NCI-H748 treated with DMSO at 0.1 percent for 48 hours (cell line): ENCODE data around the gene RBM44.
"Not testable (repeated sequence)": the region's sequence is repeated elsewhere in the genome, so short reads cannot be mapped to it uniquely, and the experiment has no call there.

Experiments used
- DNase-seq: peaks from one replicate; lab custom pipeline; 2025; lab: John Stamatoyannopoulos, UW

RBM44 gene

GRCh38 chr2:237774811-237775553 lies 23.6 kb upstream of the RBM44 start:
- DNase-seq = peak; percentile 44

DNA sequence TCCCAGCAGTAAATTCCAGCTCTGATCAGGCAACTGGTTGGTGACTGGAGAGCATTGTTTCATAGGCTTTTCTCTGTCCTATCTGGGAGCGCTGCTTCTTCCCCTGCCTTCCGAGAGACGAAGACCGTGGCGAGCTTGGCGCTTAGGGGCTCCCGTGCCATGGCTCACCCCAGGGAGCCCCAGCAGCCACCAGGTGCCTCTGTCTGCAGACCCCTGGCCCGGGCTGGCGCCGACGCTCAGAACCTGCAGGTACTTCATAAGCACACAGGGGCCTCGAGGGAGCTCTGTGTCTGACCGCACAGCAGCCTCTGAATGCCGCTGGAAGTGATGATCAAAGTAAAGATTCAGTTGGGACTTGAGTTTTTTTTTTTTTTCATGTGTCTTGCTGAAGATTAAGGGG lies 19.1 kb upstream of the RBM44 start:
- DNase-seq = no peak

DNA sequence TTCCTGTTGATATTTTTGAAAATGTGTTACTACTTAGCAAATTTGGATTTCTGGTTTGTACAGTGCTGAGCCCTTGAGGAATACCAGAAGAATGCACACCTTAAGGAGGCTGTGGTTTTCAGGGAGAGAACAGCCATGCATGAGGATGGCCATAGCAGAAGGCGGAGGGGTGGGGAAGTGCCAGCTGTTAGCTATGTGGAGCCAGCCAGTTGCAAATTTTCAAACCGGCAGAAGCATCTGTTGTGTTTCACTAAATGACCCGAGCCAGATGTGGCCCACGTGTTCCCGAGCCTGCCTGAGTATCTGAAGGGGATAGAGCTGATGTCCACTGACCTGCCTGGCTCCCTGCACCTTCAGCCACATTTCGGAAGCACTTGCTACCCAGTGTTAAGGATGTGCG lies 16.4 kb upstream of the RBM44 start:
- DNase-seq = no peak

GRCh38 chr2:237783678-237784077 lies 14.9 kb upstream of the RBM44 start:
- DNase-seq = not testable (repeated sequence)

- no peak for DNase-seq
Measured at GRCh38 chr2:237786936-237787335, 11.6 kb upstream of the RBM44 start.

DNA sequence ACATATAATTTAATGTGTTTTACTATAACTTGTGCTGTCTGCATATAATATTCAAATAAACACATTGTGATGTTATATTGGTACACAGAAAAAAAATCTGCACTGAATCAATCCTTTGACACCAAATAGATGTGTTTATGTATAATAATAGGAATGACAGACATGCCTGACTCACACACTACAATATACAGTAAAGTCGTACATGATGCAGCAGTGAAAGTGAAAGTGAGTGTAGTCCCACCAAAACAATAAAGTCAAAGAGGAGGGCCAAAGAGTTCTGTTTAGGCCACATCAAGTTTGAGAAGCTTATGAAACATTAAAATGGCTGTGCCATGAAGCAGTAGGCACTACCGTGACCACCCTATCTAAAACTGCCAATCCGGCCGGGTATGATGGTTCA lies 8.2 kb upstream of the RBM44 start:
- no peak for DNase-seq

- DNase-seq = no peak
Measured at GRCh38 chr2:237791977-237792727, 6.4 kb upstream of the RBM44 start.

GRCh38 chr2:237797253-237797652 lies 1.3 kb upstream of the RBM44 start:
- no peak for DNase-seq

- DNase-seq = no peak
Measured at GRCh38 chr2:237799060-237799428, 465 bp downstream of the RBM44 start.

GRCh38 chr2:237801466-237801865 lies 2.9 kb downstream of the RBM44 start:
- DNase-seq = no peak

DNA sequence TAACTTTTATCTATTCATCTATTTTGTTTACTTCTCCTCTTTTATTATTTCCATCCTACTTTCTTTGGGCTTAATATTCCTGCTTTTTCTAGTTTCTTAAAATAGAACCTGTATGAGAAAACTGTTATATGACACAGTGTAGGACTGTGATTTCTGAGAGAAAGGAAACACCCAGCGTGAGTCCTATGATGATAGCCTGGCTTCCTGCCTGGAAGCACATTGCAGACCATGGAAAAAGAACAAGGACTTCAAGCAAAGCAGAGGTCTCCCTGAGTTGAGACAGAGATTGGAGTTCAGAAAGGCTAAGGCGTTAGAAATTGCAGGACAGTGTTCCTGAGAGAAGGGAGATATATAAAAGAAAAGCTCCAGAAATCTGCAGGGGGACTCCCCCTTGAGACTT lies 7.8 kb downstream of the RBM44 start:
- DNase-seq = no peak

- DNase-seq = no peak
Measured at GRCh38 chr2:237815637-237816036, 17.1 kb downstream of the RBM44 start.

GRCh38 chr2:237816531-237816930 lies 18.0 kb downstream of the RBM44 start:
- no peak for DNase-seq

DNA sequence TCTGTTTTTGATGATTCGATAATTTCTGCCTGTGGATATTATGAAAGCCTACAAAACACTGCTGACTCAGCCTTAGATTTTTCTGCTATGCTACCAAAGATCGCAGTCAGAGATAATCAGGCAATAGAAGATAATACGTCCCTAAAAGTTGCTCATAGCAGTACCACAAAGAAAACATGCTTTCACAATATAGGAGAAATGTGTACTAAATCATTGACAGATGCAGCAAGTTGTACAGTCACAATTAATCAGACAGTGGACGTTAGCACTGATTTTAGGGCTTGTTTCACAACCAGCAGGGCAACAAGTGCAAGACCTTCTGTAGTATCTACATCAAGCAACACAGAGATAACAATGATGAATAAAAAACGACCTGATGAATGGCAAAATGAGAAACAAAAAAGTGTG lies 19.5 kb downstream of the RBM44 start:
- DNase-seq = no peak

- no peak for DNase-seq
Measured at GRCh38 chr2:237819231-237819630, 20.7 kb downstream of the RBM44 start.

- DNase-seq = no peak
Measured at GRCh38 chr2:237820421-237820820, 21.8 kb downstream of the RBM44 start.

DNA sequence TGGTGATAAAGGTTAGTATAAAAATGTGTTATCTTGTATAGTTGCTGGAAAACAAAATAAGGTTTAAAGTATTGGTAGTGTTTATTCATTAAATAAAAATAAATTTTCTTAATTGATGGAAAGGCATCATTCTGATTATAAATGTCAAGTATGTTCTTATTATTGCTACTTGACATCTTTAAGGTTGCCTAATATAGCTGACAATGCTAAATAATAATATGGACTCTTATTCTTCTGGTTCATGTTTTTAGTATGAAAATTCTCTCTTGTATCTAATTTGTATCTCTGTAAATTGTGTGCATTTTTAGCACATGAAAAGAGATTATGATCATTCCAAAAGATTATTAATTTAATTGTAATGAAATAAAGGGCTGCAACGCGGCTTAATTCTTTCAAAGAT lies 25.0 kb downstream of the RBM44 start:
- DNase-seq = no peak

DNA sequence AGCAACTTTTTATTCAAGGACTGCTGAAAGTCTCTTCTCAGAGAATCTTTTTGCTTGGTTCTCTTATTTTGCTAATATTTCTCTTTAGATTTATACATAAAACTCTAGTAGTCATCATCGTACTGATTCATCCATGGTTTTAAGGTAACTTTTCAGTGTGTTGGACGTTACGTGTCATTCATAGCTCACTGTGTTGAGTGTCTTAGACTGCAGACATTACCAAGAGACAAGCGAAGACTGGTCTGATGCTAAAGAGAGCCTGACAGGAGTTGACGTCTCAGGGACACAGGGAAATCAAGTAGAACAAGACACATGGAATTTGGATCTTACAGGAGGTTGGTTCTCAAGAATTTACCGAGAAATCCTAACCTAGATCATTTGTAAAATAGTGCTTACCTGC lies 25.5 kb downstream of the RBM44 start:
- no peak for DNase-seq

DNA sequence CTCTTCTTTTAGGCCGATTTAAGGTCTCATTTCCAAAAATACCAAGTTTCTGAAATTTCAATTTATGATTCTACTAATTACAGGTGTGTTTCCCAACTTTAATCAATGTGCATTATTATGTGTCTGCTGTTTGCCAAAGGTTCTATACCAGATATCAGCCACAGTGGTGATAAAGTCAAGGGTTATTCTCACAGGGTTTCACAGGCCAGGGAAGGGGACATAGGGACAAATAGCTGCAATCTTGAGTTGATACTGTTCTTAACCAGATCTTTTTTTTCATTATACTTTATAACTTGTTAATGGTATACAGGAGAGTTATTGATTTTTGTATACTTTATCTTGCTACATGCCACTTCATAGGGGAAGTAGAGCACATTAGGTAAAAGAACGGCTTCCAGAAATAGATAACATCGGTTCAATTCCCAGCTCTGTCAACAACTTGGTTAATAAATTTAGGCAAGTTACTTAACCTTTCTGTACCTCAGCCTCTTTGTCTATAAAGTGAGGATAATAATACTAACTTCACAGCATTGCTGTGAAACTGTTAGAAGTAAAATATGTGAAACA lies 28.9 kb downstream of the RBM44 start:
- no peak for DNase-seq

DNA sequence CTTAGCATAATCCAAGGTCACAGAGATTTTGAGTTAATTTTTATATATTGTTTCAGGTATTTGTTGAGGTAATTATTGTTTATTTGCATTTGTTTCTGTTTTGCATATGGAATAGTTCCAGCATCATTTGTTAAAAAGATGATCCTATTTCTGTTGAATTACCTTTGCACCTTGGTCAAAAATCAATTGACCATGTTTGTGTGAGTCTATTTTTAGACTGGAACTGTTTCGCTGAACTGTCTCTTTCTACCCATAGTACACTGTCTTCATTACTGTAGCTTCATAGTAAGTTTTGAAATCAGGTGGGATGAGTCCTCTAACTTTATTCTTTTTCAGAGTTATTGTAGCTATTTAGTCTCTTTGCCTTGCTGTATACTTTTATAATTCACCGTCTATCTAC lies 31.9 kb downstream of the RBM44 start:
- DNase-seq = no peak

DNA sequence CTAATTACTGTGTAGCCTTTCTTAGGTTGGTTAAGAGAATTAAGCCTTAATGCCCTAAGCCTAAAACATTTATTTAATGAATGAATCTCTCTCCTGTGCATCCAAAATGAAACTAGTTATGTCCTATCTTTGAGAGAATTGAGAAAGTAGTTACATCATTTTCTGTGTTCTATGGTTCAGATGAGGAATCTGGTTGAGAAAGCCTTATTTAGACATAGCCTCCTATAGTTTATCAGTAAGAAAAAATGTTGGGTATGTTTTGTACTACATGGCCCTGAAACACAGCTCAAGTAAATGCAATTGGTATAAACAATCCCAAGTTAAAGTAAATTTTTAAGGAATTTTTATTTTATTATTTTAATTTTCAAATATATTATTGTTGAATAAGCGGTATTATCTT lies 35.0 kb downstream of the RBM44 start:
- DNase-seq = no peak

DNA sequence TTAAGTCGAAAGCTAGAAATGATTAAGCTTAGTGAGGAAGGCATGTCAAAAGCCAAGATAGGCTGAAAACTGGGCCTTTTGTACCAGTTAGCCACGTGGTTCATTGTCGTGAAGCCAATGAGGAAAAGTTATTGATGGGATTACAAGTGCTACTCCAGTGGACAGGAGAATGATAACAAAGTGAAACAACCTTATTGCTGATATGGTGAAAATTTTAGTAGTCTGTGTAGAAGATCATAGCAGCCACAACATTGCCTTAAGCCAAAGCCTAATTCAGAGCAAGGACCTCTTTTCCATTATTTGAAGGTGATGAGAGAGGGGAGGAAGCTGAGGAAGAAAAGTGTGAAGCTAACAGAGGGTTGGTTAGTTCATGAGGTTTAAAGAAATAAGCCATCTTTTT lies 36.8 kb downstream of the RBM44 start:
- no peak for DNase-seq

- no peak for DNase-seq
Measured at GRCh38 chr2:237841051-237841450, 42.5 kb downstream of the RBM44 start.
